GM21526 (cell line): ENCODE results near the gene ASPSCR1.
A peak's percentile ranks its signal among the peaks of the same experiment; 100 is the strongest.

ENCODE experiments used
- ATAC-seq: cut with Tn5 transposase; IDR thresholded peaks from one replicate; pipeline ENCODE4 v1.9.1; 2021; ENCODE audit warnings: moderate library complexity; ENCODE audit not compliant: unreplicated experiment, low FRiP score

ASPSCR1 gene

GRCh38 chr17:82062984-82063368, 85.5 kb downstream of the ASPSCR1 start:
- ATAC-seq, result no peak

GRCh38 chr17:82063424-82064415, 86.3 kb downstream of the ASPSCR1 start:
- no peak for ATAC-seq

- ATAC-seq, result no peak
Measured at GRCh38 chr17:82064433-82065192, 87.2 kb downstream of the ASPSCR1 start.

- no peak for ATAC-seq
Measured at GRCh38 chr17:82065193-82065637, 87.8 kb downstream of the ASPSCR1 start.

- ATAC-seq, result peak; percentile 58
Measured at GRCh38 chr17:82065638-82066303, 88.3 kb downstream of the ASPSCR1 start, which contains the start of gene DUS1L. Gene DUS1L (minus strand): TSS chr17:82065804. CDS start chr17:82065059, 745 bp downstream.
